HepG2 (cell line): ENCODE results near the gene RNU1-2. TPM values are rescaled to one million over a fixed set of nuclear protein-coding genes. Genes with fewer than 3 reads are reported as not detected.
"Not testable (repeated sequence)": the region's sequence is repeated elsewhere in the genome, so short reads cannot be mapped to it uniquely, and the experiment has no call there.

Experiments
- CBFB ChIP-seq: sonication (generic); formaldehyde crosslinking; IDR thresholded peaks from 2 replicates; pipeline ENCODE4 v1.4.0; 2020; ENCODE audit warnings: missing genetic modification reagents
- CCDC6 ChIP-seq: sonication (generic); formaldehyde crosslinking; IDR thresholded peaks from 2 replicates; pipeline ENCODE4 v1.8.1; 2022; ENCODE audit warnings: mild to moderate bottlenecking, missing genetic modification reagents, moderate library complexity
- DMAP1 ChIP-seq: IDR thresholded peaks from 2 replicates; pipeline ENCODE4 v1.6.1; 2016
- JUNB ChIP-seq: sonication (generic); formaldehyde crosslinking; IDR thresholded peaks from 2 replicates; pipeline ENCODE4 v1.8.0; 2022; ENCODE audit warnings: missing genetic modification reagents, mild to moderate bottlenecking, borderline replicate concordance
- LCORL ChIP-seq, 2 experiments: fragments of 450-650 bp in 1 of 2; sonication (generic) in 1 of 2; formaldehyde crosslinking in 1 of 2; IDR thresholded peaks; 2 replicates each; pipeline versions ENCODE4 v1.5.0 to v1.6.1; 2017 to 2020; ENCODE audit warnings: antibody characterized with exemption in 1 of 2, missing genetic modification reagents in 1 of 2
- SP2 ChIP-seq: sonication (generic); formaldehyde crosslinking; IDR thresholded peaks from 2 replicates; pipeline ENCODE4 v1.5.1; 2020; ENCODE audit warnings: mild to moderate bottlenecking, missing genetic modification reagents
- ZNF501 ChIP-seq: sonication (generic); formaldehyde crosslinking; IDR thresholded peaks from 2 replicates; pipeline ENCODE4 v1.5.1; 2020; ENCODE audit warnings: mild to moderate bottlenecking, moderate library complexity, missing genetic modification reagents
- ZSCAN9 ChIP-seq: IDR thresholded peaks from 2 replicates; pipeline ENCODE4 v1.6.1; 2016; ENCODE audit warnings: borderline replicate concordance
- polyA plus RNA-seq, 8 experiments: library from polyadenylated mRNA; depleted of rRNA in 3 of 8; stranded (reverse) in 7 of 8; unstranded in 1 of 8; fragments of >200 nt; fragmentation: Illumina TruSeq in 4 of 8; extraction: Trizol in 4 of 8; gene quantifications; 2 replicates each; pipeline versions ENCODE4 v1.2.1 to v1.2.3, GENCODE V29; 2011 to 2016; ENCODE audit warnings: low read depth in 4 of 8, missing spikeins in 1 of 8, mixed read lengths in 1 of 8; ENCODE audit not compliant: insufficient read depth in 1 of 8
- total RNA-seq, 5 experiments: library from RNA; depleted of rRNA; stranded (reverse); fragments of >200 nt; fragmentation: Illumina TruSeq; extraction: Trizol; gene quantifications; 2 replicates each; pipeline ENCODE4 v1.2.3, GENCODE V29; 2016; ENCODE audit warnings: low read depth in 1 of 5
- TF ChIP-seq, protein P1 (sequence below): sonication (generic); formaldehyde crosslinking; IDR thresholded peaks from 2 replicates; pipeline ENCODE4 v1.4.0; 2020; ENCODE audit warnings: missing genetic modification reagents
- TF ChIP-seq, protein P2 (sequence below): sonication (generic); formaldehyde crosslinking; IDR thresholded peaks from 2 replicates; pipeline ENCODE4 v1.5.1; 2020; ENCODE audit warnings: mild to moderate bottlenecking, missing genetic modification reagents, moderate library complexity
- TF ChIP-seq, protein P3 (sequence below): sonication (generic); formaldehyde crosslinking; IDR thresholded peaks from 2 replicates; pipeline ENCODE4 v1.4.0; 2020; ENCODE audit warnings: missing genetic modification reagents
- TF ChIP-seq, protein P4 (sequence below): sonication (generic); formaldehyde crosslinking; IDR thresholded peaks from 2 replicates; pipeline ENCODE4 v1.5.0; 2020; ENCODE audit warnings: mild to moderate bottlenecking, missing genetic modification reagents, borderline replicate concordance

Gene RNU1-2
- total and polyA plus RNA-seq, 2 of the 13 experiments (the other 11 are each of a cell fraction or from before 2014, with no cell fraction given), result under 0.01 to 11,018 TPM

DNA sequence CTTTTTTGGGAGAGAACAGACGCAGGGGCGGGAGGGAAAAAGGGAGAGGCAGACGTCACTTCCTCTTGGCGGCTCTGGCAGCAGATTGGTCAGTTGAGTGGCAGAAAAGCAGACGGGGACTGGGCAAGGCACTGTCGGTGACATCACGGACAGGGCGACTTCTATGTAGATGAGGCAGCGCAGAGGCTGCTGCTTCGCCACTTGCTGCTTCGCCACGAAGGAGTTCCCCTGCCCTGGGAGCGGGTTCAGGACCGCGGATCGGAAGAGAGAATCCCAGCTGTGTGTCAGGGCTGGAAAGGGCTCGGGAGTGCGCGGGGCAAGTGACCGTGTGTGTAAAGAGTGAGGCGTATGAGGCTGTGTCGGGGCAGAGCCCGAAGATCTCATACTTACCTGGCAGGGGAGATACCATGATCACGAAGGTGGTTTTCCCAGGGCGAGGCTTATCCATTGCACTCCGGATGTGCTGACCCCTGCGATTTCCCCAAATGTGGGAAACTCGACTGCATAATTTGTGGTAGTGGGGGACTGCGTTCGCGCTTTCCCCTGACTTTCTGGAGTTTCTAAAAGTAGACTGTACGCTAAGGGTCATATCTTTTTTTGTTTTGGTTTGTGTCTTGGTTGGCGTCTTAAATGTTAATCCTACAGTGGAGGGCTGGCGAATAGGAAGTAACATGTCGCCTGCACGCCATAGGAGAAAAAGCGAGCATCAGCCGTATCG, at the start of gene RNU1-2 (continued):
- TF ChIP-seq, protein P1, sequence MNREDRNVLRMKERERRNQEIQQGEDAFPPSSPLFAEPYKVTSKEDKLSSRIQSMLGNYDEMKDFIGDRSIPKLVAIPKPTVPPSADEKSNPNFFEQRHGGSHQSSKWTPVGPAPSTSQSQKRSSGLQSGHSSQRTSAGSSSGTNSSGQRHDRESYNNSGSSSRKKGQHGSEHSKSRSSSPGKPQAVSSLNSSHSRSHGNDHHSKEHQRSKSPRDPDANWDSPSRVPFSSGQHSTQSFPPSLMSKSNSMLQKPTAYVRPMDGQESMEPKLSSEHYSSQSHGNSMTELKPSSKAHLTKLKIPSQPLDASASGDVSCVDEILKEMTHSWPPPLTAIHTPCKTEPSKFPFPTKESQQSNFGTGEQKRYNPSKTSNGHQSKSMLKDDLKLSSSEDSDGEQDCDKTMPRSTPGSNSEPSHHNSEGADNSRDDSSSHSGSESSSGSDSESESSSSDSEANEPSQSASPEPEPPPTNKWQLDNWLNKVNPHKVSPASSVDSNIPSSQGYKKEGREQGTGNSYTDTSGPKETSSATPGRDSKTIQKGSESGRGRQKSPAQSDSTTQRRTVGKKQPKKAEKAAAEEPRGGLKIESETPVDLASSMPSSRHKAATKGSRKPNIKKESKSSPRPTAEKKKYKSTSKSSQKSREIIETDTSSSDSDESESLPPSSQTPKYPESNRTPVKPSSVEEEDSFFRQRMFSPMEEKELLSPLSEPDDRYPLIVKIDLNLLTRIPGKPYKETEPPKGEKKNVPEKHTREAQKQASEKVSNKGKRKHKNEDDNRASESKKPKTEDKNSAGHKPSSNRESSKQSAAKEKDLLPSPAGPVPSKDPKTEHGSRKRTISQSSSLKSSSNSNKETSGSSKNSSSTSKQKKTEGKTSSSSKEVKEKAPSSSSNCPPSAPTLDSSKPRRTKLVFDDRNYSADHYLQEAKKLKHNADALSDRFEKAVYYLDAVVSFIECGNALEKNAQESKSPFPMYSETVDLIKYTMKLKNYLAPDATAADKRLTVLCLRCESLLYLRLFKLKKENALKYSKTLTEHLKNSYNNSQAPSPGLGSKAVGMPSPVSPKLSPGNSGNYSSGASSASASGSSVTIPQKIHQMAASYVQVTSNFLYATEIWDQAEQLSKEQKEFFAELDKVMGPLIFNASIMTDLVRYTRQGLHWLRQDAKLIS (CRISPR knock-in tag), result peak; percentile 41; the same call in 1 of the 2 replicates
- TF ChIP-seq, protein P2, sequence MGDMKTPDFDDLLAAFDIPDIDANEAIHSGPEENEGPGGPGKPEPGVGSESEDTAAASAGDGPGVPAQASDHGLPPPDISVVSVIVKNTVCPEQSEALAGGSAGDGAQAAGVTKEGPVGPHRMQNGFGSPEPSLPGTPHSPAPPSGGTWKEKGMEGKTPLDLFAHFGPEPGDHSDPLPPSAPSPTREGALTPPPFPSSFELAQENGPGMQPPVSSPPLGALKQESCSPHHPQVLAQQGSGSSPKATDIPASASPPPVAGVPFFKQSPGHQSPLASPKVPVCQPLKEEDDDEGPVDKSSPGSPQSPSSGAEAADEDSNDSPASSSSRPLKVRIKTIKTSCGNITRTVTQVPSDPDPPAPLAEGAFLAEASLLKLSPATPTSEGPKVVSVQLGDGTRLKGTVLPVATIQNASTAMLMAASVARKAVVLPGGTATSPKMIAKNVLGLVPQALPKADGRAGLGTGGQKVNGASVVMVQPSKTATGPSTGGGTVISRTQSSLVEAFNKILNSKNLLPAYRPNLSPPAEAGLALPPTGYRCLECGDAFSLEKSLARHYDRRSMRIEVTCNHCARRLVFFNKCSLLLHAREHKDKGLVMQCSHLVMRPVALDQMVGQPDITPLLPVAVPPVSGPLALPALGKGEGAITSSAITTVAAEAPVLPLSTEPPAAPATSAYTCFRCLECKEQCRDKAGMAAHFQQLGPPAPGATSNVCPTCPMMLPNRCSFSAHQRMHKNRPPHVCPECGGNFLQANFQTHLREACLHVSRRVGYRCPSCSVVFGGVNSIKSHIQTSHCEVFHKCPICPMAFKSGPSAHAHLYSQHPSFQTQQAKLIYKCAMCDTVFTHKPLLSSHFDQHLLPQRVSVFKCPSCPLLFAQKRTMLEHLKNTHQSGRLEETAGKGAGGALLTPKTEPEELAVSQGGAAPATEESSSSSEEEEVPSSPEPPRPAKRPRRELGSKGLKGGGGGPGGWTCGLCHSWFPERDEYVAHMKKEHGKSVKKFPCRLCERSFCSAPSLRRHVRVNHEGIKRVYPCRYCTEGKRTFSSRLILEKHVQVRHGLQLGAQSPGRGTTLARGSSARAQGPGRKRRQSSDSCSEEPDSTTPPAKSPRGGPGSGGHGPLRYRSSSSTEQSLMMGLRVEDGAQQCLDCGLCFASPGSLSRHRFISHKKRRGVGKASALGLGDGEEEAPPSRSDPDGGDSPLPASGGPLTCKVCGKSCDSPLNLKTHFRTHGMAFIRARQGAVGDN (CRISPR knock-in tag), result peak; percentile 47; the same call in 1 of the 2 replicates
- TF ChIP-seq, protein P3, sequence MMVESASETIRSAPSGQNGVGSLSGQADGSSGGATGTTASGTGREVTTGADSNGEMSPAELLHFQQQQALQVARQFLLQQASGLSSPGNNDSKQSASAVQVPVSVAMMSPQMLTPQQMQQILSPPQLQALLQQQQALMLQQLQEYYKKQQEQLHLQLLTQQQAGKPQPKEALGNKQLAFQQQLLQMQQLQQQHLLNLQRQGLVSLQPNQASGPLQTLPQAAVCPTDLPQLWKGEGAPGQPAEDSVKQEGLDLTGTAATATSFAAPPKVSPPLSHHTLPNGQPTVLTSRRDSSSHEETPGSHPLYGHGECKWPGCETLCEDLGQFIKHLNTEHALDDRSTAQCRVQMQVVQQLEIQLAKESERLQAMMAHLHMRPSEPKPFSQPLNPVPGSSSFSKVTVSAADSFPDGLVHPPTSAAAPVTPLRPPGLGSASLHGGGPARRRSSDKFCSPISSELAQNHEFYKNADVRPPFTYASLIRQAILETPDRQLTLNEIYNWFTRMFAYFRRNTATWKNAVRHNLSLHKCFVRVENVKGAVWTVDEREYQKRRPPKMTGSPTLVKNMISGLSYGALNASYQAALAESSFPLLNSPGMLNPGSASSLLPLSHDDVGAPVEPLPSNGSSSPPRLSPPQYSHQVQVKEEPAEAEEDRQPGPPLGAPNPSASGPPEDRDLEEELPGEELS, result 0 out of 2 replicates have a peak, but pooled peaks have one; percentile 24
- TF ChIP-seq CCDC6, result 0 out of 2 replicates have a peak, but pooled peaks have one; percentile 42
- TF ChIP-seq, protein P4, sequence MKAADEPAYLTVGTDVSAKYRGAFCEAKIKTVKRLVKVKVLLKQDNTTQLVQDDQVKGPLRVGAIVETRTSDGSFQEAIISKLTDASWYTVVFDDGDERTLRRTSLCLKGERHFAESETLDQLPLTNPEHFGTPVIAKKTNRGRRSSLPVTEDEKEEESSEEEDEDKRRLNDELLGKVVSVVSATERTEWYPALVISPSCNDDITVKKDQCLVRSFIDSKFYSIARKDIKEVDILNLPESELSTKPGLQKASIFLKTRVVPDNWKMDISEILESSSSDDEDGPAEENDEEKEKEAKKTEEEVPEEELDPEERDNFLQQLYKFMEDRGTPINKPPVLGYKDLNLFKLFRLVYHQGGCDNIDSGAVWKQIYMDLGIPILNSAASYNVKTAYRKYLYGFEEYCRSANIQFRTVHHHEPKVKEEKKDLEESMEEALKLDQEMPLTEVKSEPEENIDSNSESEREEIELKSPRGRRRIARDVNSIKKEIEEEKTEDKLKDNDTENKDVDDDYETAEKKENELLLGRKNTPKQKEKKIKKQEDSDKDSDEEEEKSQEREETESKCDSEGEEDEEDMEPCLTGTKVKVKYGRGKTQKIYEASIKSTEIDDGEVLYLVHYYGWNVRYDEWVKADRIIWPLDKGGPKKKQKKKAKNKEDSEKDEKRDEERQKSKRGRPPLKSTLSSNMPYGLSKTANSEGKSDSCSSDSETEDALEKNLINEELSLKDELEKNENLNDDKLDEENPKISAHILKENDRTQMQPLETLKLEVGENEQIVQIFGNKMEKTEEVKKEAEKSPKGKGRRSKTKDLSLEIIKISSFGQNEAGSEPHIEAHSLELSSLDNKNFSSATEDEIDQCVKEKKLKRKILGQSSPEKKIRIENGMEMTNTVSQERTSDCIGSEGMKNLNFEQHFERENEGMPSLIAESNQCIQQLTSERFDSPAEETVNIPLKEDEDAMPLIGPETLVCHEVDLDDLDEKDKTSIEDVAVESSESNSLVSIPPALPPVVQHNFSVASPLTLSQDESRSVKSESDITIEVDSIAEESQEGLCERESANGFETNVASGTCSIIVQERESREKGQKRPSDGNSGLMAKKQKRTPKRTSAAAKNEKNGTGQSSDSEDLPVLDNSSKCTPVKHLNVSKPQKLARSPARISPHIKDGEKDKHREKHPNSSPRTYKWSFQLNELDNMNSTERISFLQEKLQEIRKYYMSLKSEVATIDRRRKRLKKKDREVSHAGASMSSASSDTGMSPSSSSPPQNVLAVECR (CRISPR knock-in tag), result peak; percentile 32; the same call in 1 of the 2 replicates
- TF ChIP-seq LCORL (IDR thresholded peaks at IDR 0.05), result not testable (repeated sequence)
- 0 out of 2 replicates have a peak, but pooled peaks have one; percentile 21 for TF ChIP-seq LCORL (CRISPR knock-in tag; IDR thresholded peaks at IDR 0.05)
- peak; percentile 70 for TF ChIP-seq SP2 (CRISPR knock-in tag)
- TF ChIP-seq JUNB, result peak; percentile 34; the same call in 1 of the 2 replicates
- 0 out of 2 replicates have a peak, but pooled peaks have one; percentile 37 for TF ChIP-seq ZNF501
- peak; percentile 62; the same call in 1 of the 2 replicates for TF ChIP-seq ZSCAN9 (CRISPR knock-in tag)
- peak; percentile 32; the same call in 1 of the 2 replicates for TF ChIP-seq DMAP1
- TF ChIP-seq CBFB (CRISPR knock-in tag), result 0 out of 2 replicates have a peak, but pooled peaks have one; percentile 33
